ENCODE results near the gene ARL15.

GRCh38 chr5:54311176-54311677 lies 854 bp upstream of the ARL15 start:
- TF ChIP-seq CTCF (IDR thresholded peaks at IDR 0.05; ENCODE audit: borderline replicate concordance, extremely low read depth, low read length, poor library complexity, severe bottlenecking) (no peak), EZH2 (IDR thresholded peaks at IDR 0.05; ENCODE audit: borderline replicate concordance, low read depth, low read length, severe bottlenecking) (no peak)
